Parathyroid adenoma (tissue), 2 donors: Measurements from ENCODE around the gene ACCSL.

Source experiments
- H2AFZ ChIP-seq: fragments of 300-600 bp; sonication (generic); one replicate; pipeline ENCODE4 v1.7.0; 2017; ENCODE audit warnings: antibody characterized with exemption, mild to moderate bottlenecking
- H3K27ac ChIP-seq: fragments of 300-600 bp; sonication (generic); one replicate; pipeline ENCODE4 v1.7.0; 2017
- H3K27me3 ChIP-seq: fragments of 300-600 bp; sonication (generic); one replicate; pipeline ENCODE4 v1.7.0; 2017; ENCODE audit warnings: low read length; ENCODE audit not compliant: control insufficient read depth, insufficient read depth
- H3K36me3 ChIP-seq: fragments of 300-600 bp; sonication (generic); one replicate; pipeline ENCODE4 v1.7.0; 2017; ENCODE audit warnings: low read length; ENCODE audit not compliant: control insufficient read depth, insufficient read depth
- H3K4me1 ChIP-seq: fragments of 300-600 bp; sonication (generic); one replicate; pipeline ENCODE4 v1.7.0; 2017; ENCODE audit warnings: control low read depth
- H3K4me2 ChIP-seq: fragments of 300-600 bp; sonication (generic); one replicate; pipeline ENCODE4 v1.7.0; 2017; ENCODE audit warnings: low read length
- H3K4me3 ChIP-seq: fragments of 300-600 bp; sonication (generic); one replicate; pipeline ENCODE4 v1.7.0; 2017; ENCODE audit warnings: low read depth, low read length
- H3K79me2 ChIP-seq: fragments of 300-600 bp; sonication (generic); one replicate; pipeline ENCODE4 v1.7.0; 2017; ENCODE audit warnings: control low read depth
- H3K9ac ChIP-seq: fragments of 300-600 bp; sonication (generic); one replicate; pipeline ENCODE4 v1.7.0; 2017; ENCODE audit warnings: mild to moderate bottlenecking
- H3K9me3 ChIP-seq: fragments of 300-600 bp; sonication (generic); one replicate; pipeline ENCODE4 v1.7.0; 2017; ENCODE audit warnings: low read length; ENCODE audit not compliant: control insufficient read depth
- TF ChIP-seq, protein P1 (sequence below): fragments of 300-600 bp; sonication (generic); IDR thresholded peaks from one replicate; pipeline ENCODE4 v1.7.0; 2017; ENCODE audit warnings: antibody characterized with exemption, mild to moderate bottlenecking
- donor health status: primary hyperparathyroidism.

The ACCSL gene

DNA sequence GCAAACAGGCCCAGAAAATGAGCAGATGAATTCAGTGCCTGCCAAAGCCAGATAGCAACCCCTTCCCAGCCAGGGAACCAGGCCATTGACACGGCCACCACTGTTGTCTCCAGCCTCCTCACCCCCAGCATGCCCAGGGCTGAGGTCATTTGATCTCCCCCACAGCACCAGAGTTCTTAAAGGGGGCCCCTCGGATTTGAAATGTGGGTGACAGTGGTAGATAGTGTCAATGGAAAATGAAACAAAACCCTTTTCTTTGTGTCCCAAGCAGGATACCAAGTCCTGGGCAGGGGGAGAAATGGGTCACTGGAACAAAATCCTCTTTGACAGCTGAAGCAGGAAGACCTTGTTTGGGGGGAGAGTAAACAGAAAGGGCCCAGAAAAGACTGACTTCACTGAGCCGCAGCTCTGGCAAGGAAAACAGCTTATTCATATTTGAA, 14.3 kb upstream of the ACCSL start:
- TF ChIP-seq, protein P1, sequence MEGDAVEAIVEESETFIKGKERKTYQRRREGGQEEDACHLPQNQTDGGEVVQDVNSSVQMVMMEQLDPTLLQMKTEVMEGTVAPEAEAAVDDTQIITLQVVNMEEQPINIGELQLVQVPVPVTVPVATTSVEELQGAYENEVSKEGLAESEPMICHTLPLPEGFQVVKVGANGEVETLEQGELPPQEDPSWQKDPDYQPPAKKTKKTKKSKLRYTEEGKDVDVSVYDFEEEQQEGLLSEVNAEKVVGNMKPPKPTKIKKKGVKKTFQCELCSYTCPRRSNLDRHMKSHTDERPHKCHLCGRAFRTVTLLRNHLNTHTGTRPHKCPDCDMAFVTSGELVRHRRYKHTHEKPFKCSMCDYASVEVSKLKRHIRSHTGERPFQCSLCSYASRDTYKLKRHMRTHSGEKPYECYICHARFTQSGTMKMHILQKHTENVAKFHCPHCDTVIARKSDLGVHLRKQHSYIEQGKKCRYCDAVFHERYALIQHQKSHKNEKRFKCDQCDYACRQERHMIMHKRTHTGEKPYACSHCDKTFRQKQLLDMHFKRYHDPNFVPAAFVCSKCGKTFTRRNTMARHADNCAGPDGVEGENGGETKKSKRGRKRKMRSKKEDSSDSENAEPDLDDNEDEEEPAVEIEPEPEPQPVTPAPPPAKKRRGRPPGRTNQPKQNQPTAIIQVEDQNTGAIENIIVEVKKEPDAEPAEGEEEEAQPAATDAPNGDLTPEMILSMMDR, result no peak
- no peaks in the 10 kb centered on the region for H3K36me3 ChIP-seq
- no peaks in the 10 kb centered on the region for H3K79me2 ChIP-seq
- no peaks in the 10 kb centered on the region for H3K27me3 ChIP-seq
- no peak overlapping the region for H3K4me2 ChIP-seq
- no peak overlapping the region for H3K27ac ChIP-seq
- H3K9me3 ChIP-seq, result no peaks in the 10 kb centered on the region
- no peaks in the 10 kb centered on the region for H3K4me1 ChIP-seq
- no peak overlapping the region for H3K9ac ChIP-seq
- no peak overlapping the region for H2AFZ ChIP-seq
- no peak overlapping the region for H3K4me3 ChIP-seq

DNA sequence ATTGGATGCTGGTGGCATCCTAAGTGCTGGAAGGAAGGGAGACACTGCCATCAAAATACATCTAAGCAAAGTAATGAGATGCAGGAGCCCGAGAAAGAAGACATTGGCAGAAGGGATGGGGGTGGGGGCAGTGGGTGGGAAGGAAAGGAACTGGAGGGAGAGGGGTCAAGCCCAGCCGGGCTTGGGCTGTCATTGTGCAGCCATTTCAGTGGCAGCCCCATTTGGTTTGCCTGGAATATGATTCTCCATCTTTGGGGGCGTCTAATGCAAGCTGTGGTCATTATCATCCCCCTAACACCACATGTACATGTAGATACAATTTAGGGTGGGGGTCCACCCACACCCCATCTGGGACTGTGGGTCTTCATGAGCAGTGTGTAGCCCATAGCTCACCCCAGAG, 13.9 kb upstream of the ACCSL start:
- H3K27me3 ChIP-seq, result no peaks in the 10 kb centered on the region
- H3K4me1 ChIP-seq, result no peaks in the 10 kb centered on the region
- no peaks in the 10 kb centered on the region for H3K9me3 ChIP-seq
- TF ChIP-seq, protein P1, result no peak
- no peak overlapping the region for H3K27ac ChIP-seq
- no peaks in the 10 kb centered on the region for H3K79me2 ChIP-seq
- H3K4me2 ChIP-seq, result no peak overlapping the region
- H3K4me3 ChIP-seq, result no peak overlapping the region
- H3K9ac ChIP-seq, result no peak overlapping the region
- H2AFZ ChIP-seq, result no peak overlapping the region
- no peaks in the 10 kb centered on the region for H3K36me3 ChIP-seq

DNA sequence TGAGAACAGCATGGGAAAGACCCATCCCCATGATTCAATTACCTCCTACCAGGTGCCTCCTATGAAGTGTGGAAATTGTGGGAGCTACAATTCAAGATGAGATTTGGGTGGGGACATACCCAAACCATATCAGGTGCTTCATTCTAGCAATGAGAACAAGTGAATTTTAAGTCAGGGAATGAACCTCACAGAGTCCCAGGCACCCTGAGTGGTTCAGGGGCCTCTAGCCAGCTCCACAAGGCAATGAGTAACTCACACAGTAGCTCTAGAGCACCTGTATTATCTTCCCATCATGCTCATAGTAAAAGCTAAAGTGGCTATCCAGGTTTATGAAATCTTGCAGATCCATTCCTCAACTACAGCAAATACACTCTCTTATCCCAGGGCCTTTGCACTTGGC, 13.1 kb upstream of the ACCSL start:
- H3K36me3 ChIP-seq, result no peaks in the 10 kb centered on the region
- no peak overlapping the region for H3K4me2 ChIP-seq
- H3K27me3 ChIP-seq, result no peaks in the 10 kb centered on the region
- no peak overlapping the region for H3K9ac ChIP-seq
- no peak overlapping the region for H2AFZ ChIP-seq
- H3K4me1 ChIP-seq, result no peaks in the 10 kb centered on the region
- no peaks in the 10 kb centered on the region for H3K79me2 ChIP-seq
- no peak overlapping the region for H3K27ac ChIP-seq
- TF ChIP-seq, protein P1, result no peak
- no peaks in the 10 kb centered on the region for H3K9me3 ChIP-seq
- no peak overlapping the region for H3K4me3 ChIP-seq

DNA sequence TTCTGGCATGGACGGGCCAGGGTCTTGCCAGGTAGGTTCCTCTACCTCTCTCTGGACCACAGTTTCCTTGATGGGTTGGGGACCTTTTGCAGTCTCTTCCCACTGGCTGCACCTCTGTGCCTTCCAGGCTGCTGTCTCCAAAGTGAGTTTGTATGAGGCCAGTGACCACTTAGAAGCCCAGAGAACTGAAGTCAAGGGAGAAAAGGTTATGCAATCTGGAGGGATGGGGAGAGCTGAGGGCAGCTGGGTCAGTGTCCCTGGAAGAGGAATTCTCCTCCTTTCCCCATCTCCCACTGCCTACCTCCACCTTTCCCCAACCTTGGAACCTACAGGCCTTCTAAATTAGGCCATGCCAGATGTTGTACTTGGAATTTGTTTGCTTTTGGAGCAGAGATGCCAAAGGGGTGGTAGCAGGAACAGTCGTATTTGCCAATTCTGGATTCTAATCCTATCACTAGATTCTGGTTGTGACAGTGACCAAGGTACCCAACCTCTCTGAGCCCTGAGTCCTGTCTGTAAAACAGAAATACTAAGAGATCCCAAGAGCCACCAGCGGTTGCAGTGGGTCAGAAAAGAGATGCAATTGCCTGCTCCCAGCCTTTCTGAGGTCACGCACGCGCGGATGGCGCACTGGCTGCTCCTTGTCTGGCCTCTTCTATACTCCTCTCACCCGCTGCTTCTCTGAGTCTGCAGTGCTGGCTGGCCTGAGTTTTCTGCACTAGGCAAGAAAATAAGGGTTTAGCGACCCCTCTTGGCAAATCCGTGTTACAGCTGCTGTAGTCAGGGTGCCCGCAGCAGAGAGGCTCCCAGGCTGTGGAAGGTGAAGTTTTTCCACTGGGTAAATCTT, 10.7 kb upstream of the ACCSL start:
- H3K27ac ChIP-seq, result no peak overlapping the region
- H3K27me3 ChIP-seq, result no peaks in the 10 kb centered on the region
- no peak overlapping the region for H3K4me2 ChIP-seq

More for the DNA sequence above, 10.7 kb upstream of the ACCSL start:
- TF ChIP-seq, protein P1, result peak; percentile 47
- Histone ChIP-seq H3K36me3 (no peaks in the 10 kb centered on the region), H3K9ac (no peak overlapping the region), H3K4me3 (no peak overlapping the region), H3K9me3 (no peaks in the 10 kb centered on the region), H3K79me2 (no peaks in the 10 kb centered on the region), H3K4me1 (no peaks in the 10 kb centered on the region), H2AFZ (peak overlapping the region; percentile 33)
